ENCODE results near the gene SPACA4. TPM values are rescaled to one million over a fixed set of nuclear protein-coding genes. Genes with fewer than 3 reads are reported as not detected.

Gene SPACA4
- total and polyA plus RNA-seq, 10 of the 15 experiments (the other 5 are each of a cell fraction or from before 2014, with no cell fraction given): not detected

DNA sequence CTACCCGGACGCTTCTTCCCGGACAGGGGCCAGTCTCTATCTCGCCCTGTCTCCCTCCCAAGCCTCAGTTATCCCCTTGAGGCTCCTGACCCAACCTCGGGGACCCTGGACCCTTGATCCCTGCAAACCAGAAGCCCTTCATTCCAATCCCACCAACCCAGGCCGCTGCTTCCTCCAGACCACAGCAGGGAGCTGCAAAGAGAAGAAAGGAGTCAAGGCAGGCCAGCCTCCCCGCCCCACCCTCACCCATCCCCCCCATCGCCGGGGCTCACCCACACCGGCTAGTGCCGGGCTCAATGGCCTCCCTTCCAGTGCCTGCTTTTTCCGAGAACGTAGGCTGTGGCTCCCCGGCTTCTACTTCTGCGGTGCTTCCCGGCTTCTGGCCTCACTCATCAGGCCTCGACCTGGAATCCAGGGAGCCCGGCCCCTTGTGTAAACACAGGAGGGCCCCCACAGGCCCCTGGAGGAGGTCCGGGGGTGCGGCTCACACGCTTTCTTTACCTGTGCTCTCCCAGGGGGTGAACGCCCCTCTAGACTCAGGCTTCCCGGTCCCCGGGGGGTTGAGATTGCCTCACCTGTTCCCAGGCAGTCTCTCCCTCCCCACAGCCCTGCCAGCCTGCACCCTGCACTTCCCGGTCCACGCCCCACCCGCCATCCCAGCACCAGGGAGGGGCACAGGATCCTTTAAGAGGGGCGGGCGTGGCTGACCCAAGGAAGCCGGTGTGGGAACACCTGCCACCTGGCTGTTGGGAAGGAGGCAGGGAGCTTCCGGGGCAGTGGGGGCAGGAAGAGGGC lies 8.1 kb downstream of the SPACA4 start, which contains the start of gene FAM83E:
FAM83E (minus strand) TSS at position 641 of the 795 bp plus-strand sequence. CDS start 1,704 bp downstream, outside the sequence.
- H3K4me3 ChIP-seq: no peak within 1 kb of the TSS
- H3K79me2 ChIP-seq (ENCODE audit: control insufficient read depth, insufficient read depth, low read length): peaks cover 38% of the 10 kb centered on the region
- POLR2A ChIA-PET: interaction anchor here (1.0 kb wide), 1 partner anchor 40 kb away, joined by 4 read pairs; no protein-coding TSS in a partner anchor
- H3K27ac ChIP-seq (ENCODE audit: control insufficient read depth, insufficient read depth): no peak within 1 kb of the TSS
- H3K4me2 ChIP-seq (ENCODE audit: control insufficient read depth, insufficient read depth): no peak within 1 kb of the TSS
- ATAC-seq (no peak), DNase-seq (ENCODE audit: low read depth, low spot score) (no peak), FAIRE-seq (no peak)
- RAD21 ChIA-PET (ENCODE audit: unreplicated experiment): no interaction called here
- peaks cover 25 to 32% of the 10 kb centered on the region in 2 experiments for H3K36me3 ChIP-seq (ENCODE audit: control insufficient read depth in 2 of 2, insufficient read depth in 2 of 2, low read length in 1 of 2)
- peaks cover 8% of the 10 kb centered on the region; the same call in 1 of the 2 replicates for H3K4me1 ChIP-seq (ENCODE audit: control insufficient read depth, insufficient read depth, low read length)
- no TSS peak for BruUV-seq (replicated peaks)
- H4K20me1 ChIP-seq (ENCODE audit: control insufficient read depth, insufficient read depth): peaks cover 15% of the 10 kb centered on the region
- no peaks in the 10 kb centered on the region for H3K27me3 ChIP-seq (replicated peaks in 1 of 2; ENCODE audit: control insufficient read depth in 2 of 2, insufficient read depth in 2 of 2, low read length in 1 of 2)
- SMC1A ChIA-PET (ENCODE audit: uncharacterized antibody, unreplicated experiment): no interaction called here
- intact Hi-C loops (cut with micrococcal nuclease; ENCODE audit: unreplicated experiment) (no loop called here), in situ Hi-C loops (cut with MboI) (no loop called here)
- no peak within 1 kb of the TSS for H3K9ac ChIP-seq (ENCODE audit: control insufficient read depth, insufficient read depth, low read length)
- no peak within 1 kb of the TSS for H2AFZ ChIP-seq (ENCODE audit: control insufficient read depth, low read depth, low read length)
- H3K9me3 ChIP-seq (replicated peaks; ENCODE audit: control insufficient read depth, insufficient read depth, low read length): no peaks in the 10 kb centered on the region
- 56% methylated on average over 31 of the region's 31 CpGs for WGBS (ENCODE audit: insufficient coverage, insufficient replicate concordance, low lambda C conversion rate, missing lambda C conversion rate)
- CTCF ChIA-PET: interaction anchor here (0.5 kb wide), 1 partner anchor 29 kb away, joined by 3 read pairs; no protein-coding TSS in a partner anchor
- no peak for TF ChIP-seq TBL1XR1 (IDR thresholded peaks at IDR 0.05; ENCODE audit: low read depth, low read length)
- TF ChIP-seq LARP7 (IDR thresholded peaks at IDR 0.05): no peak
- TF ChIP-seq RCOR1 (conservative IDR thresholded peaks at IDR 0.05; ENCODE audit: low read depth, low read length): no peak
- TF ChIP-seq, protein P1, sequence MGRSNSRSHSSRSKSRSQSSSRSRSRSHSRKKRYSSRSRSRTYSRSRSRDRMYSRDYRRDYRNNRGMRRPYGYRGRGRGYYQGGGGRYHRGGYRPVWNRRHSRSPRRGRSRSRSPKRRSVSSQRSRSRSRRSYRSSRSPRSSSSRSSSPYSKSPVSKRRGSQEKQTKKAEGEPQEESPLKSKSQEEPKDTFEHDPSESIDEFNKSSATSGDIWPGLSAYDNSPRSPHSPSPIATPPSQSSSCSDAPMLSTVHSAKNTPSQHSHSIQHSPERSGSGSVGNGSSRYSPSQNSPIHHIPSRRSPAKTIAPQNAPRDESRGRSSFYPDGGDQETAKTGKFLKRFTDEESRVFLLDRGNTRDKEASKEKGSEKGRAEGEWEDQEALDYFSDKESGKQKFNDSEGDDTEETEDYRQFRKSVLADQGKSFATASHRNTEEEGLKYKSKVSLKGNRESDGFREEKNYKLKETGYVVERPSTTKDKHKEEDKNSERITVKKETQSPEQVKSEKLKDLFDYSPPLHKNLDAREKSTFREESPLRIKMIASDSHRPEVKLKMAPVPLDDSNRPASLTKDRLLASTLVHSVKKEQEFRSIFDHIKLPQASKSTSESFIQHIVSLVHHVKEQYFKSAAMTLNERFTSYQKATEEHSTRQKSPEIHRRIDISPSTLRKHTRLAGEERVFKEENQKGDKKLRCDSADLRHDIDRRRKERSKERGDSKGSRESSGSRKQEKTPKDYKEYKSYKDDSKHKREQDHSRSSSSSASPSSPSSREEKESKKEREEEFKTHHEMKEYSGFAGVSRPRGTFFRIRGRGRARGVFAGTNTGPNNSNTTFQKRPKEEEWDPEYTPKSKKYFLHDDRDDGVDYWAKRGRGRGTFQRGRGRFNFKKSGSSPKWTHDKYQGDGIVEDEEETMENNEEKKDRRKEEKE (IDR thresholded peaks at IDR 0.05): no peak
- peak; percentile 9; the same call in 1 of the 2 replicates for TF ChIP-seq CREM (IDR thresholded peaks at IDR 0.05; ENCODE audit: low read depth)
- 0 out of 2 replicates have a peak, but pooled peaks have one; percentile 4 for TF ChIP-seq PAX5 (IDR thresholded peaks at IDR 0.05; ENCODE audit: borderline replicate concordance, low read depth, low read length)
- TF ChIP-seq ZZZ3 (IDR thresholded peaks at IDR 0.05; ENCODE audit: control insufficient read depth, insufficient read length, low read depth): no peak
- no peak for TF ChIP-seq NR2F1 (conservative IDR thresholded peaks at IDR 0.05)
- TF ChIP-seq, protein P2, sequence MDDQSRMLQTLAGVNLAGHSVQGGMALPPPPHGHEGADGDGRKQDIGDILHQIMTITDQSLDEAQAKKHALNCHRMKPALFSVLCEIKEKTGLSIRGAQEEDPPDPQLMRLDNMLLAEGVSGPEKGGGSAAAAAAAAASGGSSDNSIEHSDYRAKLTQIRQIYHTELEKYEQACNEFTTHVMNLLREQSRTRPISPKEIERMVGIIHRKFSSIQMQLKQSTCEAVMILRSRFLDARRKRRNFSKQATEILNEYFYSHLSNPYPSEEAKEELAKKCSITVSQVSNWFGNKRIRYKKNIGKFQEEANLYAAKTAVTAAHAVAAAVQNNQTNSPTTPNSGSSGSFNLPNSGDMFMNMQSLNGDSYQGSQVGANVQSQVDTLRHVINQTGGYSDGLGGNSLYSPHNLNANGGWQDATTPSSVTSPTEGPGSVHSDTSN (IDR thresholded peaks at IDR 0.05; ENCODE audit: insufficient replicate concordance, low read depth, low read length): peak; percentile 34
- no peak for TF ChIP-seq SIN3A (IDR thresholded peaks at IDR 0.05; ENCODE audit: low read depth, low read length)
- TF ChIP-seq, protein P3, sequence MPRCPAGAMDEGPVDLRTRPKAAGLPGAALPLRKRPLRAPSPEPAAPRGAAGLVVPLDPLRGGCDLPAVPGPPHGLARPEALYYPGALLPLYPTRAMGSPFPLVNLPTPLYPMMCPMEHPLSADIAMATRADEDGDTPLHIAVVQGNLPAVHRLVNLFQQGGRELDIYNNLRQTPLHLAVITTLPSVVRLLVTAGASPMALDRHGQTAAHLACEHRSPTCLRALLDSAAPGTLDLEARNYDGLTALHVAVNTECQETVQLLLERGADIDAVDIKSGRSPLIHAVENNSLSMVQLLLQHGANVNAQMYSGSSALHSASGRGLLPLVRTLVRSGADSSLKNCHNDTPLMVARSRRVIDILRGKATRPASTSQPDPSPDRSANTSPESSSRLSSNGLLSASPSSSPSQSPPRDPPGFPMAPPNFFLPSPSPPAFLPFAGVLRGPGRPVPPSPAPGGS (IDR thresholded peaks at IDR 0.05; ENCODE audit: borderline replicate concordance, insufficient read depth, low read depth, low read length, poor library complexity, severe bottlenecking): peak; percentile 58
- TF ChIP-seq SIX5 (IDR thresholded peaks at IDR 0.05; ENCODE audit: low read depth, low read length, severe bottlenecking): no peak
- TF ChIP-seq BRCA1 (IDR thresholded peaks at IDR 0.05; ENCODE audit: low read depth, low read length): no peak
- TF ChIP-seq POLR2A (IDR thresholded peaks at IDR 0.05; ENCODE audit: low read depth, low read length): peak; percentile 60
- TF ChIP-seq MTA3 (IDR thresholded peaks at IDR 0.05; ENCODE audit: borderline replicate concordance, low read length): peak; percentile 55; the same call in 1 of the 2 replicates
- peak; percentile 79; the same call in 1 of the 2 replicates for TF ChIP-seq BACH1 (IDR thresholded peaks at IDR 0.05; ENCODE audit: borderline replicate concordance)
- peak; percentile 76 for TF ChIP-seq POLR2AphosphoS2 (IDR thresholded peaks at IDR 0.05; ENCODE audit: low read depth, low read length)
- TF ChIP-seq NFIC (IDR thresholded peaks at IDR 0.05; ENCODE audit: low read depth, low read length): no peak
- TF ChIP-seq CREB1 (IDR thresholded peaks at IDR 0.05; ENCODE audit: low read depth): peak; percentile 20; the same call in 1 of the 2 replicates

Data from GM12878 (cell line).